Activated CD4-positive, alpha-beta T cell treated with anti-CD3 and anti-CD28 coated beads for 4 hours (primary cell): Measurements from ENCODE around the gene SARDH.
"Not testable (repeated sequence)": the region's sequence is repeated elsewhere in the genome, so short reads cannot be mapped to it uniquely, and the experiment has no call there.

Experiments
- DNase-seq, 2 donors: peaks; one replicate each; pipeline ENCODE4 v3.0.0-alpha.2; 2020

SARDH gene

GRCh38 chr9:133681658-133682306 lies 56.4 kb downstream of the SARDH start:
- no peak for DNase-seq

- no peak for DNase-seq
Measured at GRCh38 chr9:133680976-133681657, 57.0 kb downstream of the SARDH start.

GRCh38 chr9:133680250-133680975 lies 57.7 kb downstream of the SARDH start:
- no peak for DNase-seq

- DNase-seq: no peak
Measured at GRCh38 chr9:133679466-133680061, 58.6 kb downstream of the SARDH start.

GRCh38 chr9:133679056-133679455 lies 59.1 kb downstream of the SARDH start:
- DNase-seq: no peak

GRCh38 chr9:133677126-133678010 lies 60.8 kb downstream of the SARDH start:
- DNase-seq: peak; percentile 49 to 50

- no peak for DNase-seq
Measured at GRCh38 chr9:133676450-133676849, 61.7 kb downstream of the SARDH start.

- DNase-seq: not testable (repeated sequence)
Measured at GRCh38 chr9:133675796-133676195, 62.4 kb downstream of the SARDH start.

- no peak for DNase-seq
Measured at GRCh38 chr9:133674091-133674490, 64.1 kb downstream of the SARDH start.

GRCh38 chr9:133673258-133673655 lies 64.9 kb downstream of the SARDH start:
- no peak for DNase-seq

- no peak for DNase-seq
Measured at GRCh38 chr9:133672503-133673257, 65.5 kb downstream of the SARDH start.

- DNase-seq: no peak
Measured at GRCh38 chr9:133671371-133671770, 66.8 kb downstream of the SARDH start.

- DNase-seq: no peak
Measured at GRCh38 chr9:133670466-133670865, 67.7 kb downstream of the SARDH start.

- no peak for DNase-seq
Measured at GRCh38 chr9:133669182-133669801, 68.9 kb downstream of the SARDH start.

- DNase-seq: no peak
Measured at GRCh38 chr9:133667759-133668450, 70.2 kb downstream of the SARDH start.

- DNase-seq: no peak
Measured at GRCh38 chr9:133666845-133667244, 71.3 kb downstream of the SARDH start.

- no peak for DNase-seq
Measured at GRCh38 chr9:133666387-133666786, 71.8 kb downstream of the SARDH start.

- no peak for DNase-seq
Measured at GRCh38 chr9:133665535-133665934, 72.6 kb downstream of the SARDH start.

- DNase-seq: no peak
Measured at GRCh38 chr9:133665096-133665495, 73.1 kb downstream of the SARDH start.

GRCh38 chr9:133664173-133665050 lies 73.7 kb downstream of the SARDH start:
- no peak for DNase-seq
